ENCODE data around the gene CELF4.

CELF4 gene

DNA sequence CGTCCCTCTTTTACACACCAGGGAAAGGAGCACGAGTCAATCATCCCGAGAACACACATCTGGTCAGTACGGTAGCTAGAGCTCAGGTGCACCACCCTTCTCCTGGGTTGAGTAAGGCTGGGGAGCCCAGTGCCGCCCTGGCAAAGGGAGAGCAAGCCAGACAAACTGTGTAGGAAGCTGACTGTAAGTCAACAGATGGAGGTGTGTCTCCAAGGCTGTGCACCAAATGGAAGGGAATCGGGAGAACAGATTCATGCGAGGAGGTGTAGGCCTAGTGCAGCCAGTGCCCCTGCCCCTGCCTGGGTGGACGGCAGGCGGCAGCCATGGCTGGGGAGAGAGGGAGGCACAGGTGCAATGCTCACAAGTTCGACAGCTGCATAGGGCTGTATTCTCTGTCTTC lies 65.7 kb downstream of the CELF4 start:
- Histone ChIP-seq H3K4me1 (ENCODE audit: control insufficient read depth, low read depth, low read length) (no peaks in the 10 kb centered on the region), H3K27me3 (ENCODE audit: control insufficient read depth, insufficient read depth, low read length) (no peaks in the 10 kb centered on the region), H3K9ac (ENCODE audit: low read length) (no peak overlapping the region), H3K9me3 (ENCODE audit: control insufficient read depth, low read depth, low read length) (no peaks in the 10 kb centered on the region), H3K36me3 (ENCODE audit: control insufficient read depth, low read depth, low read length) (no peaks in the 10 kb centered on the region), H3K4me3 (ENCODE audit: low read length) (no peak overlapping the region), H3K27ac (ENCODE audit: low read length) (no peak overlapping the region)

DNA sequence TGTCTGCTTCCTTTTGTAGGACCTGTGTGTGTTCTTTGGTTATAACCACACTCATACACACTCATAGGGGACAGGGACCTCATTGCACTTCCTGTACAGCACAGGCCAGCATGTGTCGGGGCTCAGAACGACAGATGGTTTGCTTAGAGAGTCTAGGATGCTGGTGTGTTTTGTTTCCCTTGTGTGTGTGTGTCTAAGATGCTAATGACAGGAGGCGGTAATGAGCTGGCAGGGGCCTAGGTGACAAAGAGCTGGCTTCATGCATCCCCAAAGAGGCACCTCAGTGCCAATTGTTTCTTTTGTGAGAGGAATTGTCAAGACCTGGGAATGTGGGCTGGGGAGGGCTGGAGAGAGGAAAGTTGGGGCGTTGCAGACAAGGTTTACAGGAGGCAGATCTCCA lies 66.6 kb downstream of the CELF4 start:
- Histone ChIP-seq H3K4me1 (ENCODE audit: control insufficient read depth, low read depth, low read length) (no peaks in the 10 kb centered on the region), H3K36me3 (ENCODE audit: control insufficient read depth, low read depth, low read length) (no peaks in the 10 kb centered on the region), H3K27me3 (ENCODE audit: control insufficient read depth, insufficient read depth, low read length) (no peaks in the 10 kb centered on the region), H3K4me3 (ENCODE audit: low read length) (no peak overlapping the region), H3K9me3 (ENCODE audit: control insufficient read depth, low read depth, low read length) (no peaks in the 10 kb centered on the region), H3K9ac (ENCODE audit: low read length) (no peak overlapping the region), H3K27ac (ENCODE audit: low read length) (no peak overlapping the region)

DNA sequence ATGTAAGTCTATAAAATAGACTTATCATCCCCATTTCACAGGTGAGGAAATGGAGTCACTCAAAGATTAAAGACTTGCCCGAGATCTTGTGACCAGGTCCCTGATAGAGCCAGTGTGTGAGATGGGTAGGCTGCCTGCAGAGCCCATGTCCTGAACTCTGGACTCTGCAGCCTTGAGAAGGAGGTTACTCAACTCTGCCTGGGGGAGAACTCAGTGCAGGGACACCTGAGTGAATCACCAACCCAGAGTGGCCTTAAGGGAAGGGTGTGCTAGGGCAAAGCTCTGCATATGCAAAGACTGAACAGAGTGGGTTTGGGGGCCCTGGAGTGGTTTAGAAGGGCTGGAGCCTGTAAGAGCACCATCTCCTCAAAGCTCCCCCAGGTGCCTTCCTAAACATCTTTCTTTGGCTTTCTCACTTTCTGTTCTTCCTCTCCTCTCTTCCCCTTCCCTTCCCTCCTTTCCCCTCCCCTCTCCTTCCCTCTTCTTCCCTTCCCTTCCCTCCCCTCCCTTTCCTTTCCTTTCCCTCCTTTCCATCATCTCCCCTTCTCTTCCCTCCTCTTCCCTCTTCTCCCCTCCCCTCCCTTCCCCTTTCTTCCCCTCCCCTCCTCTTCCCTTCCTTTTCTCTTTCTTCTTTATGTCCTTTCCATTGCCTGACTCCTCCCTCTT lies 67.6 kb downstream of the CELF4 start:
- H3K9ac ChIP-seq (ENCODE audit: low read length): no peak overlapping the region
- no peaks in the 10 kb centered on the region for H3K4me1 ChIP-seq (ENCODE audit: control insufficient read depth, low read depth, low read length)
- no peak overlapping the region for H3K4me3 ChIP-seq (ENCODE audit: low read length)

DNA sequence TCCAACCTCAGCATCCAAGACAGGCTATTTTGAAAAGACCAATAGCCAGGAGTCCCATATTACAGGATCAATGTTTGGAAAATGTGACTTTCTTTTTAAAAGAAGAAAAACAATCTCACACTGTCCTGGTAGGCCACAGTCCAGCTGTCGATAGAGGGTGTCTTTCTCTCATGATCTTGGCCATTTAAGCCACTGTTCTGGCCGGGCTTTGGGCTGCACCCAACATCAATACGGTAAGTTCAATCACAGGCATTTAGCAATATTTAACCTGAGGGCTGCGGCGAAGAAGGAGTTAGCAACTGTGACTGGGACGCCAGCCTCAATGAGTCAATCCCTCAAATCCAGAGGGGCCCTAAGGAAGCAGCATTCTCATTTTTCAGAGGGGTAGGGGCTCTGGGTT lies 69.0 kb downstream of the CELF4 start:
- H3K9me3 ChIP-seq (ENCODE audit: control insufficient read depth, low read depth, low read length): no peaks in the 10 kb centered on the region
- no peak overlapping the region for H3K9ac ChIP-seq (ENCODE audit: low read length)
- no peaks in the 10 kb centered on the region for H3K36me3 ChIP-seq (ENCODE audit: control insufficient read depth, low read depth, low read length)
- H3K27me3 ChIP-seq (ENCODE audit: control insufficient read depth, insufficient read depth, low read length): no peaks in the 10 kb centered on the region
- H3K27ac ChIP-seq (ENCODE audit: low read length): no peak overlapping the region
- no peaks in the 10 kb centered on the region for H3K4me1 ChIP-seq (ENCODE audit: control insufficient read depth, low read depth, low read length)
- H3K4me3 ChIP-seq (ENCODE audit: low read length): no peak overlapping the region

More for the DNA sequence above, 67.6 kb downstream of the CELF4 start:
- Histone ChIP-seq H3K27me3 (ENCODE audit: control insufficient read depth, insufficient read depth, low read length) (no peaks in the 10 kb centered on the region), H3K36me3 (ENCODE audit: control insufficient read depth, low read depth, low read length) (no peaks in the 10 kb centered on the region), H3K27ac (ENCODE audit: low read length) (no peak overlapping the region), H3K9me3 (ENCODE audit: control insufficient read depth, low read depth, low read length) (no peaks in the 10 kb centered on the region)

DNA sequence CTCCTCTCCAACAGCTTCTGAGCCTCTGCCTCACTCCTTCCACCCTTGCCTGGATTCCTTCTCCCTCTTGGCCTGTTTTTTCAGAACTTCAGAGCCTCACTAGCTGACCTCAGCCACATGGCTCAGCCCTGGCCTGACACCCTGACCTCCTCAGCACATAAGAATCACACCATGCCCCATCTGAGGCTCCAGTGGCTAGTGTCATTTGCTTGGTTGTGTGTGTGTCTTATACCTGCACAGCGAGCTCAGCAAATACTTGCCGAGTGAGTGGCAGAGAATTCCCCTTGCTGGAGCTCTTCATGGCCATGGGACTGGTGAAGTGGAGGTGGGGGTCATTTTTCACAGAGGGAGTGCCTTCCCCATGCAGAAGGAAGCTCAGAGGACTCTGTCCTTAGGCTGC lies 70.2 kb downstream of the CELF4 start:
- no peaks in the 10 kb centered on the region for H3K9me3 ChIP-seq (ENCODE audit: control insufficient read depth, low read depth, low read length)
- H3K9ac ChIP-seq (ENCODE audit: low read length): no peak overlapping the region
- H3K4me3 ChIP-seq (ENCODE audit: low read length): no peak overlapping the region
- no peak overlapping the region for H3K27ac ChIP-seq (ENCODE audit: low read length)
- peaks cover 4% of the 10 kb centered on the region for H3K4me1 ChIP-seq (ENCODE audit: control insufficient read depth, low read depth, low read length)
- no peaks in the 10 kb centered on the region for H3K36me3 ChIP-seq (ENCODE audit: control insufficient read depth, low read depth, low read length)
- H3K27me3 ChIP-seq (ENCODE audit: control insufficient read depth, insufficient read depth, low read length): no peaks in the 10 kb centered on the region

DNA sequence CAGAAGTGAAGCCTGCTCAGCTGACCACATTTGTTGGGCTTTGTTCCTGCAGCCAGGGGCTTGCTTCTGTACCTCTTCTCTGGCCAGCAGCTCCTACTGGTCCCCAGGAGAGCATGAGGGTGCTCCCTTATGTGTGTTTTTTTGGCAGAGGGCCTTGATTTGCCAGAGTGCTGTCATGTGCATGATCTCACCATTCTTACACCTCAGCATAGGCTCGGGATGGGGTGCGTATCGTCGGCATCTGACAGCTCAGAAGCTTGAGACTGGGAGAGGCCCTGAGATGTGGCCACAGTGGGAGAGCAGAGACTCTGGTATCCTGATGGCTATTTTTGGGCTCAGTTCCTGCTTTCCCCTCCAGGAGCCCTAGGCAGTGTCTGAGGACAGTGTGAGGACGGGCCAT lies 71.2 kb downstream of the CELF4 start:
- Histone ChIP-seq H3K36me3 (ENCODE audit: control insufficient read depth, low read depth, low read length) (no peaks in the 10 kb centered on the region), H3K4me1 (ENCODE audit: control insufficient read depth, low read depth, low read length) (peaks cover 14% of the 10 kb centered on the region), H3K27me3 (ENCODE audit: control insufficient read depth, insufficient read depth, low read length) (no peaks in the 10 kb centered on the region)

DNA sequence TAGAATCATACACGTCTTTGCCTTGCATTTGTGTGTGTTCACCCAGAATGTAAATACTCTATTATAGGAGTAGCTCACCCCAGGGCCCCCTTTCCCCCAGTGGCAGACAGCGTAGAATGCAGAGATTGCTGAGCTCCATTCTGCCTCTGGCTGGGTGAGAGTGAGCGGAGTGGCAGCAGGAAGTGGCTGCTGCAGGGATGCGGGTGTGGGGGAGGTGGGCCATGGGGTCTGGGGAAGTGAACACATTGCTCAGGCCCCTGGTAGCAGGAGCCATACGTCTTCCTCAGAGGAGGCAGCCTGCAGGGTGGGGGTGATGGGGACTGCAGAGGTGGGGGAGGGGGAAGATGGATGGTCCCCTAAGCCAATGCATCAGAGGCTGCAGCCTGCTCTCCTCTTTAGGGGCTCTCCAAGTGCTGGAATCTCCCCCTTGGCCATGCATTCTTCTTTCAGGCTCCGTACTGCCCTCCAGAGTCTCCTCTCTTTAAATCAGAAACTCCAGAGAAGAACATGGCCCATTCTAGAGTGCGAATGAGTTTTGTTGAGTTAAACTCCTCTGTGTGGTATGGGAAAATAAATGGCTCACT lies 72.2 kb downstream of the CELF4 start:
- Histone ChIP-seq H3K27me3 (ENCODE audit: control insufficient read depth, insufficient read depth, low read length) (peaks cover 8% of the 10 kb centered on the region), H3K36me3 (ENCODE audit: control insufficient read depth, low read depth, low read length) (no peaks in the 10 kb centered on the region), H3K27ac (ENCODE audit: low read length) (no peak overlapping the region), H3K9me3 (ENCODE audit: control insufficient read depth, low read depth, low read length) (no peaks in the 10 kb centered on the region), H3K4me3 (ENCODE audit: low read length) (no peak overlapping the region), H3K4me1 (ENCODE audit: control insufficient read depth, low read depth, low read length) (peaks cover 16% of the 10 kb centered on the region), H3K9ac (ENCODE audit: low read length) (no peak overlapping the region)

More for the DNA sequence above, 71.2 kb downstream of the CELF4 start:
- no peaks in the 10 kb centered on the region for H3K9me3 ChIP-seq (ENCODE audit: control insufficient read depth, low read depth, low read length)
- H3K27ac ChIP-seq (ENCODE audit: low read length): no peak overlapping the region
- H3K9ac ChIP-seq (ENCODE audit: low read length): no peak overlapping the region
- H3K4me3 ChIP-seq (ENCODE audit: low read length): no peak overlapping the region

DNA sequence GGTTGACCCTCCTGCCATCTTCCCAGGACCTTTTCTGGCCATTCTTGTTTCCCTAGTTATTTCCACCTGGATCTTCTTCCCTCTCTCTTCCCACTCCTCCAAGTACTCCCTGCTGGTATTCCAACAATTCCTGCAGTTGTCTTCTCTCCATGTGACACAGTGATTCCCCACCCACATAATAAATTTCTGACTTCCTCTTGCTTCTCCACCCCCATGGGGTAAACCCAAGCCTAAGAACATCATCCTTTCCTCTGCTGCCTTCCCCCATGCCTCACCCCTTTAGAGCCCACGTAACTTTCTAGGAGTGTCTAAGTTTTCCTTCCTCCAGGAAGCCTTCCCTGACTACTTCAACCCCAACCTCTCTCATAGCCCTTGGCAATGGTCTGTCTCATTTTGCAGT lies 72.6 kb downstream of the CELF4 start:
- Histone ChIP-seq H3K36me3 (ENCODE audit: control insufficient read depth, low read depth, low read length) (no peaks in the 10 kb centered on the region), H3K27ac (ENCODE audit: low read length) (no peak overlapping the region), H3K27me3 (ENCODE audit: control insufficient read depth, insufficient read depth, low read length) (peaks cover 12% of the 10 kb centered on the region), H3K9ac (ENCODE audit: low read length) (no peak overlapping the region), H3K9me3 (ENCODE audit: control insufficient read depth, low read depth, low read length) (no peaks in the 10 kb centered on the region), H3K4me3 (ENCODE audit: low read length) (no peak overlapping the region), H3K4me1 (ENCODE audit: control insufficient read depth, low read depth, low read length) (peaks cover 16% of the 10 kb centered on the region)

DNA sequence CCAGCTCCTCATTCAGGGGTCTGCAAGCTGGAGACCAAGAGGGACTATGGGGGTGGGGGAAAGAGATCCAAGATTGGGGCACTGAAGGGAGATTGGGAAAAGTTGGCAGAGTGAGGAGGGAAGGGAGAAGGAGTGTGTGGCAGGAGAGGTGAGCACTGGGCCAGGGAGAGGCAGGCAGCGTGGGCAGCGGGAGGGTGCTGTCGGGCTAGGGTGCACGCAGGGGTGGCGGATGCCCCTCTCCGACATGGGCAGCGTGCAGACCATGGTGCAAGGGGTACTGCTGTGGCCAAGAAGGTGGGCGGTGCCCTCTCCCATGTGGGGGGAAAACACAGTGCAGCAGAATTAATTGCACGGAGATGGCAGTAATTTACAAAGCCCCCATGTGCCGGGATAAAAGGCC lies 74.1 kb downstream of the CELF4 start:
- no peak overlapping the region for H3K9ac ChIP-seq (ENCODE audit: low read length)
- no peaks in the 10 kb centered on the region for H3K36me3 ChIP-seq (ENCODE audit: control insufficient read depth, low read depth, low read length)
- H3K9me3 ChIP-seq (ENCODE audit: control insufficient read depth, low read depth, low read length): no peaks in the 10 kb centered on the region
- H3K4me3 ChIP-seq (ENCODE audit: low read length): no peak overlapping the region
- peaks cover 24% of the 10 kb centered on the region for H3K4me1 ChIP-seq (ENCODE audit: control insufficient read depth, low read depth, low read length)
- H3K27ac ChIP-seq (ENCODE audit: low read length): no peak overlapping the region
- H3K27me3 ChIP-seq (ENCODE audit: control insufficient read depth, insufficient read depth, low read length): peaks cover 27% of the 10 kb centered on the region

DNA sequence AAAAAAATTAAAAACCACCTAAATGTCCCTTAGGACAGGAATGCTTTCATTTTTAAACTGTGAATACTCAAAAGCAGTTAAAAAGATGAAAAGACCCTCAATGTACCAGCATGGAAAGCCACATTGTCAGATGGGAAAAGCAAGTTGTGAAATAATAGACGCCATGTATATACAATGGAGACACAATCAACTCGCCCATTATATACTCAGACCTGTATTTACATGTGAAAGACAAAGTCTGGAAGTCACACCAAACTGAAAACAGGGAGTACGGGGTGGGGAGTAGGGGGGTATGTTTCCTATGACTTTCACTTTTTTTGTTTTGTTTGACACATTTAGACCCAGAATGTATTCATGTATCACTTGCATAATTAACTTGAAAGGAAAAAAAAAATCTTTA lies 75.6 kb downstream of the CELF4 start:
- no peaks in the 10 kb centered on the region for H3K36me3 ChIP-seq (ENCODE audit: control insufficient read depth, low read depth, low read length)
- peaks cover 38% of the 10 kb centered on the region for H3K27me3 ChIP-seq (ENCODE audit: control insufficient read depth, insufficient read depth, low read length)
- no peak overlapping the region for H3K27ac ChIP-seq (ENCODE audit: low read length)
- H3K4me1 ChIP-seq (ENCODE audit: control insufficient read depth, low read depth, low read length): peaks cover 30% of the 10 kb centered on the region
- no peak overlapping the region for H3K9ac ChIP-seq (ENCODE audit: low read length)
- no peak overlapping the region for H3K4me3 ChIP-seq (ENCODE audit: low read length)
- H3K9me3 ChIP-seq (ENCODE audit: control insufficient read depth, low read depth, low read length): no peaks in the 10 kb centered on the region

DNA sequence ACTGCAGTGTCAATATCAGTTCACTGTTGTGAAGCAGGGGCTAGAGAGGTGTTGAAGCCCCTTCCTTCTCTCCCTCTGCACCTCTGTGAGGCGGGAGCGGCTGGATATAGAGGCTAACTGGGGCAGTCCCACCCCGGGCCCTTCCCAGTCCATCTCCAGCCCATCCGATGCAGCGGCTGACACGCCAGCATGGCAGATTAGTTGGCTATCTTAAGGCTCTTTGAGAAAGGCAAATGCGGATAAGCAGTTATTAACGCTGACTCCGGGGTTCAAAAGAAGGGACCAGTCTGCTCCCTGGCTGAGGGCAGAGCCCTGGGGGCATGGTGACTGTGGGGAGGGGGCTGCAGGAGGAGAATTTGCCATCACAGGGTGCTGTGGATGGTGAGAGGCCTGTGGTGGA lies 76.6 kb downstream of the CELF4 start:
- Histone ChIP-seq H3K4me3 (ENCODE audit: low read length) (no peak overlapping the region), H3K9me3 (ENCODE audit: control insufficient read depth, low read depth, low read length) (no peaks in the 10 kb centered on the region), H3K27ac (ENCODE audit: low read length) (no peak overlapping the region), H3K4me1 (ENCODE audit: control insufficient read depth, low read depth, low read length) (peaks cover 38% of the 10 kb centered on the region), H3K36me3 (ENCODE audit: control insufficient read depth, low read depth, low read length) (no peaks in the 10 kb centered on the region), H3K27me3 (ENCODE audit: control insufficient read depth, insufficient read depth, low read length) (peaks cover 48% of the 10 kb centered on the region), H3K9ac (ENCODE audit: low read length) (no peak overlapping the region)

DNA sequence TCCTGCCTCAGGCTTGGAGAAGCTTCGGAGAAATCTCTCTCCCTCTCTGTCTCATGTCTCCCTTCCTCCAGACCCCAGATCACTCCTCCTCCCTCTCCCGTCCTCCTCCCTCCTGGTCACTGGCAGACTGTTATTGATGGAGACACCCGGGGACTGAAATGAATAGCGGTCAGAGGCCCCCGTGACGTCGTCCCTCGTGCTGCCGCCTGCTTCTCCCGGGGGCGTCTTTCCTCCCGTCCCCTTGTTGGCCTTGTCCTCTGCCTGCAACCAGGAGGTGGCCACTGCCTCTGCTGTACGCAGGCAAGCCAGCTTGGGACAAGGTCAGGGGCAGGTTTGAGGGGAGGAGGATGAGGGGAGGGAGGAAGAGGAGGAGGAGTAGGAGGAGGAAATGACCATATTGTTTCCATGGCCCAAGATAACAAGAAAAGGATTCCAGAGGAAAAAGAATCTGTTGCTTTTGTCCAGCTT lies 78.2 kb downstream of the CELF4 start:
- no peaks in the 10 kb centered on the region for H3K9me3 ChIP-seq (ENCODE audit: control insufficient read depth, low read depth, low read length)
- no peaks in the 10 kb centered on the region for H3K36me3 ChIP-seq (ENCODE audit: control insufficient read depth, low read depth, low read length)
- H3K27me3 ChIP-seq (ENCODE audit: control insufficient read depth, insufficient read depth, low read length): peaks cover 50% of the 10 kb centered on the region
- H3K4me1 ChIP-seq (ENCODE audit: control insufficient read depth, low read depth, low read length): peaks cover 47% of the 10 kb centered on the region
- H3K27ac ChIP-seq (ENCODE audit: low read length): no peak overlapping the region
- no peak overlapping the region for H3K9ac ChIP-seq (ENCODE audit: low read length)
- H3K4me3 ChIP-seq (ENCODE audit: low read length): no peak overlapping the region

Measured in iPS-18a (cell line).